Fibroblast of lung (primary cell): ENCODE results near the gene DNMBP. TPM values are rescaled to one million over a fixed set of nuclear protein-coding genes. Genes with fewer than 3 reads are reported as not detected.

Experiments used
- DNase-seq, 2 donors: peaks; one replicate each; pipeline versions ENCODE4 v3.0.0 to v3.0.0-alpha.2; 2010; ENCODE audit warnings: low read depth in 2 of 2
- H2AFZ ChIP-seq: 2 replicates; pipeline ENCODE4 v1.5.1; 2012; ENCODE audit warnings: low read length, control low read depth, inconsistent platforms
- H3K27ac ChIP-seq: 2 replicates; pipeline ENCODE4 v1.5.1; 2011; ENCODE audit warnings: low read length, control low read depth; ENCODE audit not compliant: insufficient read depth
- H3K27me3 ChIP-seq: 2 replicates; pipeline ENCODE4 v1.5.1; 2011; ENCODE audit warnings: mild to moderate bottlenecking, low read length; ENCODE audit not compliant: control insufficient read depth, insufficient read depth
- H3K36me3 ChIP-seq: 2 replicates; pipeline ENCODE4 v1.5.1; 2011; ENCODE audit warnings: low read length; ENCODE audit not compliant: control insufficient read depth, insufficient read depth
- H3K4me1 ChIP-seq: 2 replicates; pipeline ENCODE4 v1.5.1; 2011; ENCODE audit warnings: low read length; ENCODE audit not compliant: control insufficient read depth, insufficient read depth; ENCODE audit errors: extremely low read depth
- H3K4me2 ChIP-seq: 2 replicates; pipeline ENCODE4 v1.5.1; 2011; ENCODE audit warnings: low read length, control low read depth; ENCODE audit not compliant: insufficient read depth; ENCODE audit errors: extremely low read depth
- H3K4me3 ChIP-seq, 4 experiments: fragments of 200-600 bp in 1 of 4; sonication (generic) in 1 of 4; replicated peaks in 1 of 4; 2 replicates each; pipeline ENCODE4 v1.5.1; 2011 to 2016; ENCODE audit warnings: low read length in 4 of 4, low read depth in 3 of 4, mild to moderate bottlenecking in 3 of 4, control low read depth in 2 of 4, inconsistent platforms in 1 of 4, mixed read lengths in 1 of 4; ENCODE audit not compliant: insufficient read depth in 1 of 4; ENCODE audit errors: control extremely low read depth in 1 of 4
- H3K79me2 ChIP-seq: 2 replicates; pipeline ENCODE4 v1.5.1; 2012; ENCODE audit warnings: mild to moderate bottlenecking, low read length, inconsistent platforms; ENCODE audit not compliant: control insufficient read depth, insufficient read depth
- H3K9ac ChIP-seq: 2 replicates; pipeline ENCODE4 v1.5.1; 2011; ENCODE audit warnings: mild to moderate bottlenecking, low read length, control low read depth; ENCODE audit not compliant: insufficient read depth
- H3K9me3 ChIP-seq: 2 replicates; pipeline ENCODE4 v1.5.1; 2012; ENCODE audit warnings: low read depth, low read length; ENCODE audit not compliant: control insufficient read depth, insufficient read depth
- H4K20me1 ChIP-seq: 2 replicates; pipeline ENCODE4 v1.5.1; 2011; ENCODE audit warnings: low read length; ENCODE audit not compliant: control insufficient read depth, insufficient read depth; ENCODE audit errors: extremely low read depth
- CTCF ChIP-seq, 2 donors: IDR thresholded peaks in 1 of 2; conservative IDR thresholded peaks in 1 of 2; 1 replicate in 1 of 2; 2 replicates in 1 of 2; pipeline ENCODE4 v1.5.1; 2011 to 2012; ENCODE audit warnings: low read length in 2 of 2, control low read depth in 1 of 2, inconsistent platforms in 1 of 2, low read depth in 1 of 2, mild to moderate bottlenecking in 1 of 2
- EZH2 ChIP-seq: IDR thresholded peaks from 2 replicates; pipeline ENCODE4 v1.5.1; 2012; ENCODE audit warnings: low read length, control low read depth, mild to moderate bottlenecking; ENCODE audit errors: missing control alignments
- polyA plus RNA-seq, 2 donors: library from polyadenylated mRNA; depleted of rRNA in 1 of 2; stranded (reverse) in 1 of 2; unstranded in 1 of 2; fragments of >200 nt; gene quantifications; 2 replicates each; pipeline ENCODE4 v1.2.1, GENCODE V29; 2011 to 2012; ENCODE audit warnings: missing spikeins in 1 of 2
- total RNA-seq: library from RNA; depleted of rRNA; stranded (reverse); fragments of >200 nt; gene quantifications from 2 replicates; pipeline ENCODE4 v1.2.1, GENCODE V29; 2014

Gene DNMBP
- total and polyA plus RNA-seq, 2 donors (not counting 1 experiment from before 2014, with no cell fraction given), result 12.9 to 21.2 TPM

- no peak for DNase-seq
- Histone ChIP-seq H3K27ac (no peak overlapping the region), H3K9ac (no peak overlapping the region), H3K4me3 (no peak overlapping the region), H2AFZ (no peak overlapping the region), H3K4me2 (no peak overlapping the region), H3K79me2 (no peaks in the 10 kb centered on the region), H3K4me1 (no peaks in the 10 kb centered on the region), H4K20me1 (no peaks in the 10 kb centered on the region), H3K9me3 (no peaks in the 10 kb centered on the region), H3K36me3 (no peaks in the 10 kb centered on the region), H3K27me3 (no peaks in the 10 kb centered on the region)
- no peak for TF ChIP-seq CTCF (conservative IDR thresholded peaks at IDR 0.05 in 1 of 2, IDR thresholded peaks at IDR 0.05 in 1 of 2; ENCODE audit: low read depth in 1 of 2, low read length in 2 of 2)
- TF ChIP-seq EZH2, result no peak
Measured at GRCh38 chr10:99860466-99860865, 149.3 kb downstream of the DNMBP start.

GRCh38 chr10:99859585-99859984 lies 150.2 kb downstream of the DNMBP start:
- H4K20me1 ChIP-seq, result no peaks in the 10 kb centered on the region
- no peak overlapping the region for H2AFZ ChIP-seq
- no peaks in the 10 kb centered on the region for H3K27me3 ChIP-seq
- no peak overlapping the region for H3K9ac ChIP-seq
- no peaks in the 10 kb centered on the region for H3K9me3 ChIP-seq
- H3K79me2 ChIP-seq, result no peaks in the 10 kb centered on the region
- H3K27ac ChIP-seq, result no peak overlapping the region
- no peaks in the 10 kb centered on the region for H3K4me1 ChIP-seq
- H3K36me3 ChIP-seq, result no peaks in the 10 kb centered on the region
- no peak overlapping the region for H3K4me3 ChIP-seq
- no peak for DNase-seq
- H3K4me2 ChIP-seq, result no peak overlapping the region
- TF ChIP-seq EZH2, result no peak
- TF ChIP-seq CTCF (conservative IDR thresholded peaks at IDR 0.05 in 1 of 2, IDR thresholded peaks at IDR 0.05 in 1 of 2; ENCODE audit: low read depth in 1 of 2, low read length in 2 of 2), result peak in 1 of 2 donors; percentile 37

GRCh38 chr10:99858849-99859248 lies 150.9 kb downstream of the DNMBP start:
- no peaks in the 10 kb centered on the region for H3K36me3 ChIP-seq
- no peaks in the 10 kb centered on the region for H3K9me3 ChIP-seq
- H3K4me2 ChIP-seq, result no peak overlapping the region
- no peaks in the 10 kb centered on the region for H3K79me2 ChIP-seq
- H3K9ac ChIP-seq, result no peak overlapping the region
- no peaks in the 10 kb centered on the region for H4K20me1 ChIP-seq
- no peak for TF ChIP-seq CTCF (conservative IDR thresholded peaks at IDR 0.05 in 1 of 2, IDR thresholded peaks at IDR 0.05 in 1 of 2; ENCODE audit: low read depth in 1 of 2, low read length in 2 of 2)
- no peak for TF ChIP-seq EZH2
- H3K27me3 ChIP-seq, result no peaks in the 10 kb centered on the region
- no peak overlapping the region for H2AFZ ChIP-seq
- DNase-seq, result no peak
- no peaks in the 10 kb centered on the region for H3K4me1 ChIP-seq
- no peak overlapping the region for H3K27ac ChIP-seq
- no peak overlapping the region for H3K4me3 ChIP-seq
